Stimulated activated CD8-positive, alpha-beta memory T cell treated with anti-CD3 and anti-CD28 coated beads, Interleukin-12 subunit alpha, Interleukin-12 subunit beta, amount 100 ng/mL, for 24 hours (primary cell): ENCODE results near the gene CKAP5.

Experiments used
- DNase-seq: peaks from one replicate; pipeline ENCODE4 v3.0.0-alpha.2; 2020; ENCODE audit errors: extremely low read depth

The CKAP5 gene

DNA sequence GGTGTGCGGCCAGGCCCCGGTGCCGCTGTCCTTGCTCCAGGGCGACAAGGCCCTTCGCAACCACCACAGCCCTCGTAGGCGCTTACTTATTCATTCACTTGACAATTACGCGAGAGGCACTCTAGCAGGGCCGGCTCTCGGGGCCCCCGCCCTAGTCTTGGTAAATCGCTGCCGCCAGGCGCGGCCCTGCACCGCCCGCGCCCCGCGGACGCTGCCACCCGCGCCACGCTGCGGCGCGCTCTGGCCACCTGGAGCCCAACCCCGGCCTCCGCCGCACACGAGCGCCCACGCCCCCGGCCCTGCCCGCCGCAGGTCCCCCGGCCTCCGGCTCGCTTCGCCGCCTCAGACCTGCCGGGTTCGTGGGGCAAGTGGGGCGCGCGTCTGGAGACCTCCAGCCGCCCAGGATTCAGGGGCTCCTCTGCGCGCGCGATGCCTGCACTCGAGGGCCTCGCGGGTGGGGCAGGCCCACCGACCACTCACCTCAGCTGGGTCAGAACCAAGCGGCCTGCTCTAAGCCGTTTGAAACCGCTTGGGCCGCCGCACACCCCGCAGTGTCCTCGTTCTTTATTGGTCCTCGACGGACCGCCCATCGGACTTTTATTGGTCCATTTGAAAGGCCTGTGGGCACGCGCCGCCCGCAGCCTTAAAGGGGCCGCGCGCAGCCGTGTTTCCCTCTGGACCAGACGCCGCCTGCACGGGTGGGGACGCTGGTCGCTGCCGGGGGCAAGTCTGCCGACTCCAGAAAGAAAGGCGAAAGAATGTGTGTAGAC, at the start of gene CKAP5:
TSS of gene CKAP5 (minus strand) at position 541 of the 770 bp plus-strand sequence. CDS start 25,049 bp downstream, outside the sequence.
- peak; percentile 73 for DNase-seq

DNA sequence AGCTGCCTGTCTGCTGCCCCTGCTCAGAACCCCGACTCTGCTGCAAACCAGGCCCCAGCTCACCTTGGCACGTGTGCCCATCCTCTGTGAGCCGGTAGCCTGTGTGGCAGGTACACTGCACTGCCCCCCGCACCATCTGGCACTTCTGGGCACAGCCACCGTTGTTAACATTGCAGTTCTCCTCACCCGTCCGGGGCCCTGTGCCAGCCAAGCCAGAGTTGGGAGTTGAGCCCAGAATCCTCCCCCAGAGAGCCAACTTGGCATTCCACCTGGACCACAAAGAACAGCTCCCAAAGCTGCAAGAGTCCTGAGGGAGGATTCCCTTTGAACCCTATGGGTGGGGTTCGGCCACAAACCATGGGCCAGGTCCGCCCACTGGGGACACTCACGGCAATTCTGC, 49.7 kb upstream of the CKAP5 start:
- DNase-seq = no peak

DNA sequence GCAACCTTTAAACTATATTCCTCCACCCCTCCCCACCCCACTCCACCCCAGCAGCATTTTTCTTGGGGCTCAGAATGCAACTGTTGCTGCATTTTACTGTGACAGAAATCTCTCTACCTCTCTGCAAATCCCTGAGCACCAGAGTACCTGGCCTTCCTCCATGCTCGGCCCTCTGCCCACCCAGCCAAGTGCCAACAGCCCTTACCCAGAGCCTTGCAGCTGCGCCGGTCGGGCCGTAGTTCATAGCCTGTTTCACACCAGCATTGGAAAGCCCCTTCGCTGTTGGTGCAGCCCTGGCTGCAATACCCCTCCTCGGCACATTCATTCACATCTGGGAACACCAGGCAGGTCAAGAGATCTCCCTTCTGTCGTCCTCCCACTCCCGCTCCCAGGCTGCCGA, 48.9 kb upstream of the CKAP5 start:
- no peak for DNase-seq

DNA sequence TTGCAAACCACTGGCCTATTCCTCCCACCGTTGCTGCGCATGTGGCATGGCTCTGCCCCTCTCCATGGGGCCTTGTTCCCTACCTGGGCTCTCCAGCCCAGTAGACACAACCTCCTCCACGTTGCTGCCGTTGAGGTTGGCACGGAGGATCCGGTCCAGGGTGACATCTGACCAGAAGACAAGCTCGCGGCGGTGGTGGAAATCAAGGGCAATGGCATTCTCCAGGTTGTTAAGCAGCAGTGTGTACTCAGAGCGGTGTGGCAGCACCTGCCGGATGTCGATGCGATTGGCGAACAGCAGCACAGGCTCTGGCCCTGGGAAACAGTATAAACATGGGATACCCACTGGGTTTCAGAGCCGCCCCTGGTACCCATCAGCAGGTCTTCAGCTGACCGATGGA, 48.4 kb upstream of the CKAP5 start:
- DNase-seq = no peak

DNA sequence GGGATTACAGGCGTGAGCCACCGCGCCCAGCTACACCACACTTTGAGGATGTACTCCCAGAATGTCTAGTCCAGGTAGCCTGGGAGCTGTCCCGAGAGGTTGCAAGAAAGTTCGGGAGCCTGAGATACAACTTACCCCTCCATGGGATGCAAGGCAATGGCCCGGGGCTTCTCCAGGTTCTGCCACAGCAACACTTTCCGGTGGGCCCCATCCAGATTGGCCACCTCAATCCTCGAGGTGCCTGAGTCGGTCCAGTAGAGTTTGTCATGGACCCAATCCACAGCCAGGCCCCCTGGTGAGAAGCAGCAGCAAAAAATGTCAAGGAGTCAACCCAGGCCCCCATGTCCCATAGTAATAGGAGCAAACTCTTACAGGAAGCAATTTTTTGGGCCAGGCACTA, 46.8 kb upstream of the CKAP5 start:
- DNase-seq = no peak

DNA sequence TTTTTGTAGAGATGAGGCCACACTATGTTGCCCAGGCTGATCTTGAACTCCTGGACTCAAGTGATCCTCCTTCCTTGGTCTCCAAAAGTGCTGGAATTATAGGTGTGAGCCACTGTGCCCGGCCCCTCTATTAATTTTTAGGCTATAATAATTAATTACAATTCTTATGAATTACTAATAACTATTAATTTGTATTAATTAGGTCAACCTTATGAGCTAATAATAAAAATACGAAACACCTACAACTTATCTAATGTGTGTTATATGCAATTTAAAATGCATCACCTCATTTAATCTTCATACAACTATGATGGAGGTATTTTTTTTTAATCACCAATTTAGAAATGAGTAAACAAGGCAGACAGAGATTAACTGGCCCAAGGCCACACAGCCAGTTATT, 46.0 kb upstream of the CKAP5 start:
- no peak for DNase-seq

DNA sequence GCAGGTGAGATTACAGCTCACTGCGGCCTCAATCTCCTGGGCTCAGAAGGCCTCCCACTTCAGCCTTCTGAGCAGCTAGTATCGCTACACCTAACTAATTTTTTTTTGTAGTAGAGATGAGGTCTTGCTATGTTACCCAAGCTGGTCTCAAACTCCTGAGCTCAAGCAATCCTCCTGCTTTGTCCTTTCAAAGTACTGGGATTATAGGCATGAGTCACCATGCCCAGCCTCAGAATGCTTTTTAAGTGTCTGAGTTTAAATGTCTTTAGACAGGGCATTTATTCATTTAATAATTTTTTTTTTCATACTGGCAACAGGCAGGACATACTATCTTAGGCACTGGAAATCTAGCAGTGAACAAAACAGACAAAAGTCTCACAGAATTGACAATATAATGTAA, 44.6 kb upstream of the CKAP5 start:
- no peak for DNase-seq

DNA sequence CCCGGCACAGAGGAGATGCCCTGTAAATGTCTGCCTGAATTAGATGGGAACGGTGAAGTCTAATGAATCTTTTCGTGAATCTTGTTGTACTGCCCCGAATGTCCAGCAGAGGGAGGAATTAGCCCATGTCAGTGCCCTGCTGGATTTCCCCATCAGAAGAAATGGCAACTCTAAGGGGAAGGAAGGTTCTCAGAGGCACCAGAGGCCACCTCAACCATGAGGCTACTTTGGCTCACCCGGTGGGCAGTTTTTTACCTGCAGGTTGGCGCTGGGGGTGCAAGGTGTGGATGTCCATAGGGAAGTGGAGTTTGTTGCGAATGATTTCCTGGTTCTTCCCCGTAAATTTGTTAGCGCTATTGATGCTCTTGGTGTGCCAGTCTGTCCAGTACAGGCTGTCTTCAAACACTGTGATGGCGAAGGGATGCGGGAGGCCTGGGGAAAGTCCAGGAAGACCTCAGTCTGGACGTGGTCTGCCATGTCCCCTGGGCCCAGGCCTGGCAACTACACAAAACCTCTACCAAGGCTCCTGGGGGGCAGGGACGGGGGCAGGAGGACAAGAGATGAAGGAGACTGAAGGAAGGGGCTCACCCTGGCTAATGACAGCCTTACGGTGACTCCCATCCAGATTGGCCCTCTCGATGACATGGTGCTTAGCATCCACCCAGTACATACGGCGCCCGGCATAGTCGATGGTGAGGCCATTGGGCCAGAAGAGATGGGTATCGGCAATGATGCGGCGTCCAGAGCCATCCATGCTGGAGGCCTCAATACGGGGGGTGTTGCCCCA, 43.8 kb upstream of the CKAP5 start:
- peak; percentile 9 for DNase-seq

DNA sequence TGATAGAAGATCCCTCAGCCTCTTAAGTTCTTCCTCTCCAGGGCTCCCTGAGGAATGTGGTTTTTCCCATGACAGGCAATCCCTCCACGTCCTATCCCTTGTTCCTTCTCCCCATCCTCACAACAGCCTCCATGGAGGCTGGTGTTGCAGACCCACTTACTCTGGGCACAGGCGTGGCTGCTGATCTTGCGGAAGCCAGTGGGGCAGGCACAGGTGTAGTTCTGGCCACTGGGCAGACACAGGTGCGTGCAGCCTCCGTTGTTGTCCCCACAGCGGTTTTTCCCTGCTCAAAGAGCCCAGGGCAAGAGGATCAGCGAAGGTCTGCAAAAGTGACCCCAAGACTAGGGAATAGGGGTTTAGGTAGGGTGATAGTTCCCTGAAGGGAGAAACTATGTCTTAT, 43.2 kb upstream of the CKAP5 start:
- DNase-seq = no peak

DNA sequence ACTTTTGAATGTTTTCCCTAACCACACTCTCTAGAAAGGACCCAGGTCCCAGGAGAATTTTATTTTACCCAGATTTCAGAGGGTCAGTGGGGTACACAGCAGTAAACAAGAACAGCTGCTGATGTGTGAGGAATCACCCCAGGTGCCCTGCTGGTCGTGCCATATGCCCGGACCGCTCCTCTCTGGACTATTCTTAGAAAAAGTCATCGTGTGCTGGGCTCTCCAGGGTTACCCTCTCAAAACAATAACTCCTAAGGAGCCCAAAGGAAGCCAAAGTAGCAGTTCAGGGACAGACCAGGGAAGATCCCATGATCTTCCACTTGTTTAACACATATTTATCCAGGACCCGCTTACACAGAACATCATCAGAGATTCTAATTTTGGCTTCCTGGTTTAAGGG, 42.6 kb upstream of the CKAP5 start:
- no peak for DNase-seq

DNA sequence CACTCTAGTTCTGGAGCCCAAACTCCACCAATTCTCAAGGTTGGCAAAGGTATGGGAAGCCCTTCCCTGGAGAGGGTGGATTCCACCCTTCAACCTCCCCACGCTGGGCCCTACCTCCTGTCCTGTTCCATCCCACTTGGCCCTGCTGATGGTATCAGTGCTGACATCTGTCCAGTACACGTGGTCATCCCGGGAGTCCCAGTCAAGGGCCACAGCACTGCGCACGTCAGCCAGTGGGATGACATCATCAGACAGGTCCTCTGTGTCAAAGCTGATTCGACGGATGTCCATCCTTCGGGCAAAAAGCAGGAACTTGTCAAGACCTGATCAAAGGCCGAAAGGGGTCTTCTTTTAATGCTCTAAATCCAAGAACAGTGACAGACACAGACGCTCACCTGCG, 40.1 kb upstream of the CKAP5 start:
- no peak for DNase-seq

DNA sequence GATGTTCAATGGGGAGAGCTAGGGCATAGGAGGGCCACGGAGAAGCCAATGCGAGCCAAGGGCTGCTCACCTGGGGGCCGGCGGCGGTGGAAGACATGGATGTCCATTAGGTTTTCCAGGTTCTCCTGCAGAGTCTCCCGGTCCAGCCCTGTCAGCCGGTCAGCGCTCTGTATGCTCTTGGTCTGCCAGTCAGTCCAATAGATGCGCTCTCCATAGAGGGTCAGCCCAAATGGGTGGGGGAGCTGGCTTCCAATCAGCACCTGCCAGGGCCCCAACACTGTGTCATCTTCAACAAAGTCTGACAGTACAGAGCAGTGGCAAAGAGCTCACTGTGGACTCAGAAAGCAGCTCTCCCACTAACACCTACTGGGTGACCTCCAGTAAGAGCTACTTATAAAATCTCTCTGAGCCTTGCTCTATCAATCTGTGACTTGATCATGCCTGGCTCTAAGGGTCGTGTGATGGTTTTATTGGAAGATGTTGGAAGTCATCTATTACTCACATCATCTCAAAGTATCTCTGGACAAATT, 33.0 kb upstream of the CKAP5 start:
- no peak for DNase-seq

DNA sequence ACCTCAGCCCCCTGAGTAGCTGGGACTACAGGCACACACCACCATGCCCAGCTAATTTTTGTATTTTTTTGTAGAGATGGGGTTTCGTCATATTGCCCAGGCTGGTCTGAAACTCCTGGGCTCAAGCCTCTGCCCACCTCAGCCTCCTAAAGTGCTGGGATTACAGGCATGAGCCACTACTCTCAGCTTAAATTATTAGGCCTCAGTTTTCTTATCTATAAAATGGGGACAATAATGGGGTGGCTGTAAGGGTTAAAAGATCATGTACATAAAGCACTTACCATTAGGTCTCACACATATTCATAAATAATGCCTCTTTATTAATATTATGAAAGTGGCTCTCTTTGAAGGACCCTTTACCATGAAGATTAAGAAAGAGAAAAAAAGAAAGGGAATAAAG, 31.5 kb upstream of the CKAP5 start:
- no peak for DNase-seq

DNA sequence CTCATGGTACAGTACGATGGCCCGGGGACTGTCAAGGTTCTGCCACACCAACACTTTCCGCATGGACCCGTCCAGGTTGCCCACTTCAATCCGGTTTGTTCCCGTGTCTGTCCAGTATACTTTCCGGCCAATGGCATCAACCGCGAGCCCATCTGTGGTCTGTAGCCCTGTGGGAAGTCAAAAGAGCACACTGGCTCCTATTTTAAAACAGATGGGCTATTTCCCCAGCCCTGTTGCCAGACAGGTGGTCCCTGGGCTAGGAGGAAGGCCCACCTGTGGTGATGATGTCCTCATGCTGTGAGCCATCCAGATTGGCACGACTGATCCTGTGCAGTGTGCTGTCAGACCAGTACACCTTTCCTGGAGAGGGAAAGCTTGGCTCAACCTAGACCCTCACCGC, 30.4 kb upstream of the CKAP5 start:
- no peak for DNase-seq

DNA sequence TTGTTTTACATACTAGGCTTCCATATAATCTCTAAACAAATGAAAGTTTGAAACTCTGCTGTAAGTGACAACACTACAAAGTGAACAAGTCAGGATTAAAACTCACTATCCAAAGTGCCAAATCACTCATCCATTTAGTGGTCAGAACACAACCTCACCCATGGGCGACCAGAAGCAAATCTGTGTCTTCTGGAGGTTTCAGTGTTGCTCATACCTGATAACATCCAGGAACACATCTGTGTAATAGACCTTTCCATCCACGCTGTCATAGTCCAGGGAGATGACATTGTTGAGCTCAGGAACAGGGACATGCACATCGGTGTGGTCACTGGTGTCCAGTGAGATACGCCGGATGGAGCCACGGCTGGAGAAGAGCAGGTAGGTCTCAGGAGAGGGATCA, 28.5 kb upstream of the CKAP5 start:
- no peak for DNase-seq

DNA sequence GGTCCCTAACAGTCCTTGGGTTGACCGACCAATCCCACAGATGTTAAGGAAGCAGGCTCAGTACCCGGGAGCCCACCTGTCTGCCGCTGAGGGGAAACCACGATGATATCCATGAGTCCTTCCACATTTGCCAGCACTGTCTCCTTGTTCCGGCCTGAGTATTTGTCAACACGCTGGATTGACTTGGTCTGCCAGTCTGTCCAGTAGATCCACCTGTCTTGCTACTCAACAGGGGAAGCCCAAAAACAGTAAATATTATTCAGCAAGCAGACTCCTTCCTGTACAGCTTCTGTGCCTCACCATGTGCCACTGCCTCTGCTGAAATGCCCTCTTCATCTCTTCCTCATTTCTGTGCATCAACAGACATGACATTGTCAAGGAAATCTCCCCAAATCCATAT, 22.8 kb upstream of the CKAP5 start:
- DNase-seq = no peak

DNA sequence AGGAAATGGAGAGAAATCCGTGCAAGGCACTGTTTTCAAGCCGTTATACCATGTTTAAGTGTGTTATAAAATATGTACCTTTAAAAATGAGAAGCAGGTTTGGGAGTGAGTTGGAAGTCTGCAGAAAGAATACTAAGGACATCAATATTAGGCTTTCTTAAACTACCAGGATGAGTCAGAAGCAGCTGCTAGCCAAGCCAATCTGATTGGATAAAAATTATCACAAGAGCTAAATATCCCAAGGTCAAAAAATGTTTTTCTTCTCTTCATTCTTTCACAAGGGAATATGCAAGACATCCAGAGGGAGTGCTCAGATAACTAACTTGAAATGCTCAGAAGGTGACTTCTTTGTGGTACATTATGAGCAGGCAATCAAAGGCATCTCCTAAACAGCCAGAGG, 19.3 kb upstream of the CKAP5 start:
- DNase-seq = no peak

DNA sequence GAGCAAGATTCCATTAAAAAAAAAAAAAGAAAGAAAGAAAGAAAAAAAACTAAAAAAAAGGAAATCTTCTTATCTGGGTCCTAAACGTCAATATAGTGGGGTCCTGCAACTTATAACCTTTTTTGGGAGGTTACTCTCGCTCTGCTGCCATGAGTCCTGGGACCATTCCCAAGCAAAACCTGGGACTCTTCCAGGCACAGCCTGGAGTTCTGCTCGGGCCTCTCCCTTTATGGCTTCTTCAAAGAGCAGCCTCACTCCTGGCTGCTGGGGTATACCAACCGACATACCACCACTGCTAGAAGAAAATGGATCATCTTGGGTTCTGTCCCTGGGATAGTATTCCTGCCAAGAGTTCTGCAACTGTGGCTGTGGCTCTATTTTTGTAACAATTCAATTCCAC, 14.1 kb upstream of the CKAP5 start:
- DNase-seq = no peak

DNA sequence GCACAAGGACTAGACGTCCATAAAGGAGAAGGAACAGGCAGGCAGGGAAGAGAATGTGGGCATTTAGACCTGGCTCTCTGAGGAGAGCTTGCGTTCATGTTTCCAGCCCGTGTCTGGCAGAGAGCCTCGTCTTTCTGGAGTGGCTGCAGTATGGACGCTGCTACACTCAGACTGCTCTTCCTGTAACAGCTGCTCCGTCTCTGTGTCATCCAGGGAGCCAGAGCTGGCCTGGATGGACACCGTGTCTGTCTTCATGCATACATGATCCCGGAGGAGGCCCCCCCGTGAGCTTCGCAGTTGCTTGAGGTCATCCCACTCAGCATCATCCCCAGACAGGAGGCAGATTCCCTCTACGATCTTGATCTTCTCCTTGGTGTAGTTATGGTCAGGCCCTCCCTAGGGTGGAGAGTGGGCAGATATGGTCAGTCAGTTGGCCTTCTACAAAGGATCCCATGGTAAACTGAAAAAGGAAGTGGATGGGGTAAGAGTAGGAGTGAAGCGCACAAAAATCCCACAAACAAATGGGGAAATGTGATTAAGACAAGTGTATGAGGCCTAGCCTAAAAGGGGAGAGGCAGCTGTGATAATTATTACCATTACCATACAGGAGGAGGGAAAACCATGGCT, 13.0 kb upstream of the CKAP5 start:
- DNase-seq = no peak

DNA sequence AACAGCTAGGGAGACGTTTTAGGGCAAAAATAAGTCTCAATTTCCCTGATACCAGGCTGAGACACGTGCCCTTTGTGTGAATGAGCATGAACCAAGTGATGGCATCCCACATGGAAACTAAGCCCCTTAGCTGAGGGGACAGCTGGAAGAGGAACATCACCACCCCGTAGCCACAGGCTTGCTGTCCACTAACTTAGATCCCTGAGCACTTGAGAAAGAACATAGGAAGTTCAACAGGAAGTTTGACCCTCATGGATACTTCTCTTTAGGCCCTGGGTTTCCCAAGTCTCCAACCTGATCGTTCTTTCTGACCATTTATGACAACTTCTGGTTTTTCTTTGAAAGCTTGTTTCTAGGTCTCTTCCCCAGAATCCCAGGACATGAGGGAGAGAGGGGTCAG, 11.6 kb upstream of the CKAP5 start:
- no peak for DNase-seq

DNA sequence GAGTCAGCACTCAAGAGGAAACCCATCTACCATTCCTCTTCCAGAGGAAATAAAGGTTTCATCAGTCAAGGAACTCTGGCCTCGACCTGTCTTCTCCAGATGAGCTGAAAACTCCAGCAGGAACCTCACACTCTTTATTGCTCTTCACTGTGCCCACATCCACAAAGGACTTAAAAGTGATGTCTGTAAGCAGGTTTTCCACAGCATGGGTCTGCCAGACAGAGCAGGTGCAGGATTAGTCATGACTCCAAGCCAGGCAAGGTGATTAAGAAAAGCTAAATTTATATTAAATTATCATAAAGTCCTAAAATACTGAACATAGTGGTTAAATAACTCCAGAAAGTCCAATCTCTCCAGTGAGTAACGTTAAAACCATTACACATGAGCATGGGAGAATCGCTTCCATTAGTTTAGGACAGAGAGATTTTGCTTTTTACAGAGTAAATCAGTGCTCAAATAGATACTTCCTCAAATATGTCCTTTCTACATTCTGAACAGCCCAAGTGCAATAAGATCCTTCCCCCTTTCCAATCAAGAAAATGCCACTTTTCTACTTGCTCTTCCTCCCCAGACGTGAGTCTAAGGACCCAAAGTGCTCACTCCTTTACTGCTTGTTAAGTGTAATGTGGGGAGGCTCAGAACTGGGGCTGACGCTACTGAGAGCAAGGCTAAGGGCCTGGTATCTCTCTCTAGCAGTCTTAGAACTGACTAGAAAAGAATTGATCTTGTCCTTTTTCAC, 10.7 kb upstream of the CKAP5 start:
- DNase-seq = no peak

DNA sequence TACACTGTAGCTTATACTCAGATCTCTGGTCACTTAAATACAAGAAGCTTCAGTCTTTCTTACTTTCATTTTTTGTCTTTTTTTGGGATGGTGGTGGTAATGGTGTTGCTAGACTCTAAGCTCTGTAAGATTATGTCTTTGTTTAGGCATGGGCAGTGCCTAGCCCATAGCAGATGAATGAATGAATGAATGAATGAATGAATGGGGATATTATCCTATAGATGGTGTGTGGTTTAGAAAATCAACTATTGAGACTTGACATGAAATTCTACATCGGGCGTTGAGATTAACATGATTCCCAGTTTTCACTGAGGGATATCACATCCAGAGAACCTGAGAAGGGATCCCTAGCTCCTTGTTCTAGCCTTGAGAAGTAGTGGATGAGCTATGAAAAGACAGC, 9.8 kb upstream of the CKAP5 start:
- DNase-seq = no peak
